Gastroesophageal sphincter (tissue), 4 donors: ENCODE measurements around the gene SYNM. TPM values are rescaled to one million over a fixed set of nuclear protein-coding genes. Genes with fewer than 3 reads are reported as not detected.
A peak's percentile ranks its signal among the peaks of the same experiment; 100 is the strongest.

Source experiments
- ATAC-seq: fragments of 150-250 bp; one replicate; pipeline ENCODE4 v1.9.1; 2016; ENCODE audit warnings: mild to moderate bottlenecking, moderate library complexity
- H3K27ac ChIP-seq, 4 donors: fragments of 200-600 bp; sonication (generic) in 3 of 4; 1 replicate in 3 of 4; 2 replicates in 1 of 4; pipeline ENCODE4 v1.5.1; 2016 to 2019
- H3K27me3 ChIP-seq: fragments of 200-600 bp; sonication (generic); one replicate; pipeline ENCODE4 v1.5.1; 2019
- H3K36me3 ChIP-seq, 2 donors: fragments of 200-600 bp; sonication (generic); one replicate each; pipeline ENCODE4 v1.5.1; 2019; ENCODE audit warnings: control low read depth in 1 of 2
- H3K4me1 ChIP-seq, 3 donors: fragments of 200-600 bp; sonication (generic); 1 replicate in 2 of 3; 2 replicates in 1 of 3; pipeline ENCODE4 v1.5.1; 2016 to 2019; ENCODE audit warnings: control low read depth in 2 of 3
- H3K4me3 ChIP-seq, 2 donors: fragments of 200-600 bp; sonication (generic); one replicate each; pipeline ENCODE4 v1.5.1; 2019; ENCODE audit warnings: mild to moderate bottlenecking in 1 of 2, moderate library complexity in 1 of 2
- H3K9me3 ChIP-seq, 3 donors: fragments of 200-600 bp; sonication (generic); one replicate each; pipeline ENCODE4 v1.5.1; 2017 to 2019; ENCODE audit warnings: control low read depth in 2 of 3
- EP300 ChIP-seq: sonication (generic); formaldehyde crosslinking; IDR thresholded peaks from one replicate; pipeline ENCODE4 v1.6.1; 2017; ENCODE audit warnings: antibody characterized with exemption, mild to moderate bottlenecking
- POLR2A ChIP-seq, 2 donors: fragments of 450-650 bp; IDR thresholded peaks; one replicate each; pipeline ENCODE4 v1.6.1; 2017; ENCODE audit warnings: antibody characterized with exemption in 2 of 2, mild to moderate bottlenecking in 2 of 2, moderate library complexity in 1 of 2
- POLR2AphosphoS5 ChIP-seq: sonication (generic); formaldehyde crosslinking; IDR thresholded peaks from one replicate; pipeline ENCODE4 v1.6.1; 2017; ENCODE audit warnings: antibody characterized with exemption
- WGBS, 2 donors: methylation state at CpG; one replicate each; pipeline ENCODE4 v1.1.5; 2018; ENCODE audit warnings: low coverage in 1 of 2; 5-methylcytosine and 5-hydroxymethylcytosine counted together
- total RNA-seq, 4 donors: library from RNA; depleted of rRNA; stranded (reverse); fragments of >200 nt; gene quantifications; one replicate each; pipeline ENCODE4 v1.1.0, GENCODE V29; 2016
- TF ChIP-seq, protein P1 (sequence below), 4 experiments: fragments of 200-600 bp in 2 of 4; fragments of 450-650 bp in 2 of 4; sonication (generic) in 1 of 4; IDR thresholded peaks; one replicate each; pipeline ENCODE4 v1.5.1; 2017 to 2019; ENCODE audit warnings: antibody characterized with exemption in 4 of 4, mild to moderate bottlenecking in 2 of 4, moderate library complexity in 2 of 4

SYNM gene
- total RNA-seq, 4 donors from 2014 or later: 1,155 to 2,820 (median 1,765) TPM

DNA sequence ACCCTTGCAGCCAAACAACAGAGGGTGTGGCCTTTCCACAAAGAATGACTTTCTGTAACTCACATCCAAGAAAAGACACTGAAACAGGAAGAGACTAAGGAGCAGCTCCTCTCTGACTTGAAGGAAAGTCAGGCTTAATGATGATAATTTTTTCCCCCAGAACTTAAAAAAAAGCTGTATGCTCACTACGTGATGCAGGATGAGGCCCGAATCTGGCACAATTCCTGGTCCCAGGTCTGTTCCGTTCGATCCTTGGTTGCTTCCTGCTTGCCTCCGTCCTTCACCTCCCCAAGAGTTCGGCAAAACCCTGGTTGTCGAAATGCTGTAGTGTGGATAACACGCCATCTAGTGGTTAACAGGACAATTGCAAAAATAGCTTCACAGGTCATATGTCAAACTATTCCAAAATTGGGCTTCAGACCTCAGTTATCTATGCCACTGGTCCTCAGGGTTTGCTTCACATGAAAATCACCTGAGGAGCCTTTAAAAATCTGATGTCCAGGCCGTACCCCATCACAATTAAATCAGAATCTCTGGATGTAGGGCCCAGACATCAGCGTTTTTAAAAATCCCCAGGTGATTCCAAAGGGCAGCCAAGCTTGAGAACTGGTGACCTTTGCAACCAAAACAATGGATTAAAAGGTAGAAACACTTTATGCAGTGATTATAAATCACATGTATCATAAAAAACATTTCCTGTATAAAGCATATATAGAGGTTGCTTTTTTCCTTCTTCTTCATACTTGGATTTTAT lies 28.1 kb upstream of the SYNM start:
- Histone ChIP-seq H3K27ac (peak overlapping the region; percentile 32 to 77 (median 63)), H3K36me3 (no peaks in the 10 kb centered on the region), H3K4me1 (peaks cover 0 to 11% (median 0%) of the 10 kb centered on the region in 3 donors), H3K9me3 (no peaks in the 10 kb centered on the region), H3K4me3 (peak overlapping the region; percentile 36 to 51), H3K27me3 (no peaks in the 10 kb centered on the region)
- TF ChIP-seq, protein P1, sequence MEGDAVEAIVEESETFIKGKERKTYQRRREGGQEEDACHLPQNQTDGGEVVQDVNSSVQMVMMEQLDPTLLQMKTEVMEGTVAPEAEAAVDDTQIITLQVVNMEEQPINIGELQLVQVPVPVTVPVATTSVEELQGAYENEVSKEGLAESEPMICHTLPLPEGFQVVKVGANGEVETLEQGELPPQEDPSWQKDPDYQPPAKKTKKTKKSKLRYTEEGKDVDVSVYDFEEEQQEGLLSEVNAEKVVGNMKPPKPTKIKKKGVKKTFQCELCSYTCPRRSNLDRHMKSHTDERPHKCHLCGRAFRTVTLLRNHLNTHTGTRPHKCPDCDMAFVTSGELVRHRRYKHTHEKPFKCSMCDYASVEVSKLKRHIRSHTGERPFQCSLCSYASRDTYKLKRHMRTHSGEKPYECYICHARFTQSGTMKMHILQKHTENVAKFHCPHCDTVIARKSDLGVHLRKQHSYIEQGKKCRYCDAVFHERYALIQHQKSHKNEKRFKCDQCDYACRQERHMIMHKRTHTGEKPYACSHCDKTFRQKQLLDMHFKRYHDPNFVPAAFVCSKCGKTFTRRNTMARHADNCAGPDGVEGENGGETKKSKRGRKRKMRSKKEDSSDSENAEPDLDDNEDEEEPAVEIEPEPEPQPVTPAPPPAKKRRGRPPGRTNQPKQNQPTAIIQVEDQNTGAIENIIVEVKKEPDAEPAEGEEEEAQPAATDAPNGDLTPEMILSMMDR (IDR thresholded peaks at IDR 0.05): peak; percentile 88 to 92 (median 90)
- TF ChIP-seq EP300: no peak
- 8 to 18% methylated on average over 6 to 10 of the region's 10 CpGs for WGBS, 2 donors
- peak; percentile 85 for ATAC-seq

DNA sequence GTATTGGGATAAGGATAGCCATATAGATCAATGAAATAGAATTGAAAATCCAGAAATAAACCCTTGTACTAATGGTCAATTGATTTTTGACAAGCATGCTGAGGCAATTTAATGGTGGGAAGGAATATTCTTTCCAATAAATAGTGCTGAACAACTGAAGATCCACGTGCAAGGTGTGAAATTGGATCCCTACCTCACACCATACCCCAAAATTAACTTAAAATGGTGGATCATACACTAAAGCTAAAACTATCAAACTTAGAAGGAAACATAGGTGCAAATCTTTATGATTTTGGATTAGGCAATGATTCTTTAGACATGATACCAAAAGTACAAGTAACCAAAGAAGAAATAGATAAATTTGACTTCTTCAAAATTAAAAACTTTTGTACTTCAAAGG lies 22.1 kb upstream of the SYNM start:
- ATAC-seq: no peak
- no peaks in the 10 kb centered on the region for H3K27me3 ChIP-seq

DNA sequence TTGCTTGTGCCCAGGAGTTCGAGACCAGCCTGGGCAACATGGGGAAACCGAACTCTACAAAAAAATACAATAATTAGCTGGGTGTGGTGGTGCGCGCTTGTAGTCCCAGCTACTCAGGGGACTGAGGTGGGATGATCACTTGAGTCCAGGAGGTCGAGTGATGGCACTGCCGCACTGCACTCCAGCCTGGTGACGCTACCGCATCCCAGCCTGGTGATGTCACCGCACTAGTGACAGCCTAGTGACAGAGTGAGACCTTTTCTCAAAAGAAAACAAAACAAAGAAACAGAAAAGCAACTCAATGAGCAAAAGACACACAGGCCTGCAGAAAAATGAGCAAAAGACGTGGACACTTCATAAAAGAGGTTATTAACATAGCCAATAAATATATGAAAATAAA lies 19.9 kb upstream of the SYNM start:
- TF ChIP-seq EP300 (no peak), POLR2A (IDR thresholded peaks at IDR 0.05) (no peak), POLR2AphosphoS5 (no peak)
- TF ChIP-seq, protein P1 (IDR thresholded peaks at IDR 0.05): no peak
- WGBS, 2 donors: 90 to 91% methylated on average over 3 to 8 of the region's 10 CpGs
- ATAC-seq: no peak
- Histone ChIP-seq H3K27ac (peak overlapping the region in 2 of 4 donors; percentile 20 to 72), H3K27me3 (no peaks in the 10 kb centered on the region), H3K9me3 (peaks cover 0 to 5% (median 0%) of the 10 kb centered on the region in 3 donors), H3K4me3 (no peak overlapping the region), H3K36me3 (no peaks in the 10 kb centered on the region), H3K4me1 (no peaks in the 10 kb centered on the region)

More for the DNA sequence above, 22.1 kb upstream of the SYNM start:
- WGBS, 2 donors: 100% methylated on average over 1 of the region's 1 CpG
- H3K36me3 ChIP-seq: no peaks in the 10 kb centered on the region
- H3K27ac ChIP-seq: no peak overlapping the region
- H3K4me1 ChIP-seq: no peaks in the 10 kb centered on the region
- TF ChIP-seq POLR2A (IDR thresholded peaks at IDR 0.05) (no peak), EP300 (no peak), POLR2AphosphoS5 (no peak)
- TF ChIP-seq, protein P1 (IDR thresholded peaks at IDR 0.05): no peak
- H3K4me3 ChIP-seq: no peak overlapping the region
- peaks cover 0 to 5% (median 0%) of the 10 kb centered on the region in 3 donors for H3K9me3 ChIP-seq

DNA sequence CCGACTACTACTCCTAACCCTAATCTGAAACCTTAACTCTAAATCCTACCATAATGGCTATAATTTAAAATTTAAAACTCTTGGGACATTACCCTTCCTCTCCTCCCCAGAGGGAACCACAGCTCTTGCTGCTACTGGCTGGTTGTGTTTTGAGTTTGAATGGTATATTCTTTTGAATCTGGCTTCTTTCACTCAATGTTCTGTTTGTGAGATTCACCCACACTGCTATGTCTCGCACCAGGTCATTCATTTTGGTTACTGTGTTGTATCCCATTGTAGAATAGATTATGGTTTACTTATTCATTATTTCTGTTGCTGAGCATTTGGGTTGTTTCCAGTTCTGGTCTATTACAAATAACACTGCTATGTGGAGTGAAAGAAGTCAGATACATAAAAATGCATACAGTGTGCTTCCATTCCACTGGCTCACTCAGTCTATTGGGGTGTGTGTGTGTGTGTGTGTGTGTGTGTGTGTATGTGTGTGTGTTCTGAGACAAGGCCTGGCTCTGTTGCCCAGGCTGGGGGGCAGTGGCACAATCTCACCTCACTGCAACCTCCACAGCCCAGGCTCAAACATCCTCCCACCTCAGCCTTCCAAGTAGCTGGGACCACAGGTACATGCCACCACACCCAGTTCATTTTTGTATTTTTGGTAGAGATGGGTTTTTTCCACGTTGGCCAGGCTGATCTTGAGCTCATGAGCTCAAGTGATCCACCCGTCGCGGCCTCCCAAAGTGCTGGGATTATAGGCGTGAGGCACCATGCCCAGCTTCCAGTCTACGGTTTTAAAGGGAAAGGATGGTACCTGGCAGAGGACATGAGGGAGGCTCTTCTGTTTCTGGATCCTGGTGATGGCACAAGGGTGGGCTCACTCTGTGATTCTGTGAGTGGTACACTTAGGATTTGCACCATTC lies 19.2 kb upstream of the SYNM start:
- H3K27ac ChIP-seq: peak overlapping the region in 2 of 4 donors; percentile 60 to 72

More for the DNA sequence above, 19.2 kb upstream of the SYNM start:
- Histone ChIP-seq H3K4me3 (no peak overlapping the region), H3K4me1 (no peaks in the 10 kb centered on the region), H3K27me3 (no peaks in the 10 kb centered on the region), H3K9me3 (peaks cover 0 to 5% (median 0%) of the 10 kb centered on the region in 3 donors), H3K36me3 (no peaks in the 10 kb centered on the region)
- peak; percentile 31 for ATAC-seq
- WGBS, 2 donors: 67 to 85% methylated on average over 2 of the region's 8 CpGs
- TF ChIP-seq POLR2AphosphoS5 (no peak), EP300 (no peak), POLR2A (IDR thresholded peaks at IDR 0.05) (no peak)
- TF ChIP-seq, protein P1 (IDR thresholded peaks at IDR 0.05): no peak
